Stomach smooth muscle (tissue), 2 donors: Measurements from ENCODE around the gene TAF12.

Experiments
- H3K27ac ChIP-seq: one replicate; pipeline ENCODE4 v1.7.0; 2013; ENCODE audit warnings: mild to moderate bottlenecking, low read length, inconsistent platforms
- H3K27me3 ChIP-seq, 2 donors: one replicate each; pipeline ENCODE4 v1.7.0; 2013; ENCODE audit warnings: low read length in 2 of 2; ENCODE audit not compliant: insufficient read depth in 2 of 2, control insufficient read depth in 1 of 2
- H3K36me3 ChIP-seq, 2 donors: one replicate each; pipeline ENCODE4 v1.7.0; 2013; ENCODE audit warnings: low read length in 2 of 2; ENCODE audit not compliant: control insufficient read depth in 2 of 2, insufficient read depth in 2 of 2
- H3K4me1 ChIP-seq: one replicate; pipeline ENCODE4 v1.7.0; 2013; ENCODE audit warnings: low read length; ENCODE audit not compliant: control insufficient read depth, insufficient read depth
- H3K4me3 ChIP-seq, 2 donors: one replicate each; pipeline ENCODE4 v1.7.0; 2013; ENCODE audit warnings: low read length in 2 of 2
- H3K9ac ChIP-seq, 2 donors: one replicate each; pipeline ENCODE4 v1.7.0; 2013; ENCODE audit warnings: low read length in 2 of 2, mild to moderate bottlenecking in 1 of 2
- H3K9me3 ChIP-seq, 2 donors: one replicate each; pipeline ENCODE4 v1.7.0; 2013; ENCODE audit warnings: low read length in 2 of 2; ENCODE audit not compliant: control insufficient read depth in 2 of 2
- donor health status: healthy.
- donor health status: Pancreatic carcinoma.

The TAF12 gene

GRCh38 chr1:28644494-28644893, 1.6 kb upstream of the TAF12 start:
- H3K27ac ChIP-seq = no peak overlapping the region
- H3K4me1 ChIP-seq = peaks cover 26% of the 10 kb centered on the region

GRCh38 chr1:28642056-28642846, 616 bp downstream of the TAF12 start:
- Histone ChIP-seq H3K4me1 (peaks cover 16% of the 10 kb centered on the region), H3K27ac (peak overlapping the region; percentile 90), H3K9me3 (no peaks in the 10 kb centered on the region), H3K4me3 (peak overlapping the region; percentile 85 to 100), H3K9ac (peak overlapping the region; percentile 75 to 98), H3K36me3 (no peaks in the 10 kb centered on the region), H3K27me3 (no peaks in the 10 kb centered on the region)

More at GRCh38 chr1:28644494-28644893, 1.6 kb upstream of the TAF12 start:
- peak overlapping the region; percentile 26 to 36 for H3K9ac ChIP-seq
- no peak overlapping the region for H3K4me3 ChIP-seq
- no peaks in the 10 kb centered on the region for H3K9me3 ChIP-seq
- no peaks in the 10 kb centered on the region for H3K36me3 ChIP-seq
- no peaks in the 10 kb centered on the region for H3K27me3 ChIP-seq

- no peak overlapping the region for H3K4me3 ChIP-seq
- H3K27ac ChIP-seq = no peak overlapping the region
- H3K27me3 ChIP-seq = no peaks in the 10 kb centered on the region
- H3K9ac ChIP-seq = no peak overlapping the region
- H3K9me3 ChIP-seq = no peaks in the 10 kb centered on the region
- no peaks in the 10 kb centered on the region for H3K36me3 ChIP-seq
- H3K4me1 ChIP-seq = peaks cover 16% of the 10 kb centered on the region
These were observed 2.1 kb downstream of the TAF12 start for GRCh38 chr1:28640766-28641165.

GRCh38 chr1:28632560-28632959, 10.3 kb downstream of the TAF12 start:
- Histone ChIP-seq H3K27me3 (no peaks in the 10 kb centered on the region), H3K9me3 (no peaks in the 10 kb centered on the region), H3K36me3 (no peaks in the 10 kb centered on the region), H3K4me3 (no peak overlapping the region), H3K9ac (no peak overlapping the region), H3K27ac (no peak overlapping the region), H3K4me1 (no peaks in the 10 kb centered on the region)

DNA sequence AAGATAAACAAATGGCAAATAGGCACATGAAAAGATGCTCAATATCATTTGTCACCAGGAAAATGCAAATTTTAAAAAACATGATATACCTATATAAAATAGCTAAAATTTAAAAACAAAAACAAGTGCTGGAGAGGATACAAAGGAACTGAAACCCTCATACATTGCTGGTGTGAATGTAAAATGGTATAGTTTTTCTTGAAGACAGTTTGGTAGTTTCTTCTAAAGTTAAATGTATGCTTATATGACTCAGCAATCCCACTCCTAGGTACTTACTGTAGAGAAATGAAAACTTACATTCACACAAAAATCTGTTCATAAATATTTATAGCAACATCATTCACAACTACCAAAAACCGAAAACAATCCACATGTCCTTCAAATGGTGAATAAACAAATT, 11.2 kb downstream of the TAF12 start:
- no peaks in the 10 kb centered on the region for H3K36me3 ChIP-seq
- H3K9ac ChIP-seq = no peak overlapping the region
- no peaks in the 10 kb centered on the region for H3K9me3 ChIP-seq
- no peak overlapping the region for H3K4me3 ChIP-seq
- H3K27me3 ChIP-seq = no peaks in the 10 kb centered on the region
- no peaks in the 10 kb centered on the region for H3K4me1 ChIP-seq
- no peak overlapping the region for H3K27ac ChIP-seq

- Histone ChIP-seq H3K4me1 (no peaks in the 10 kb centered on the region), H3K36me3 (peaks cover 21 to 28% of the 10 kb centered on the region in 2 donors)
These were observed 29.7 kb downstream of the TAF12 start for GRCh38 chr1:28613175-28613574.

GRCh38 chr1:28606771-28607170, 36.1 kb downstream of the TAF12 start:
- no peak overlapping the region for H3K9ac ChIP-seq
- no peaks in the 10 kb centered on the region for H3K9me3 ChIP-seq
- H3K4me3 ChIP-seq = no peak overlapping the region
- peaks cover 38 to 41% of the 10 kb centered on the region in 2 donors for H3K36me3 ChIP-seq
- no peaks in the 10 kb centered on the region for H3K27me3 ChIP-seq
- H3K4me1 ChIP-seq = no peaks in the 10 kb centered on the region
- H3K27ac ChIP-seq = no peak overlapping the region

More at GRCh38 chr1:28613175-28613574, 29.7 kb downstream of the TAF12 start:
- Histone ChIP-seq H3K9me3 (no peaks in the 10 kb centered on the region), H3K27ac (no peak overlapping the region), H3K4me3 (no peak overlapping the region), H3K9ac (no peak overlapping the region), H3K27me3 (no peaks in the 10 kb centered on the region)

DNA sequence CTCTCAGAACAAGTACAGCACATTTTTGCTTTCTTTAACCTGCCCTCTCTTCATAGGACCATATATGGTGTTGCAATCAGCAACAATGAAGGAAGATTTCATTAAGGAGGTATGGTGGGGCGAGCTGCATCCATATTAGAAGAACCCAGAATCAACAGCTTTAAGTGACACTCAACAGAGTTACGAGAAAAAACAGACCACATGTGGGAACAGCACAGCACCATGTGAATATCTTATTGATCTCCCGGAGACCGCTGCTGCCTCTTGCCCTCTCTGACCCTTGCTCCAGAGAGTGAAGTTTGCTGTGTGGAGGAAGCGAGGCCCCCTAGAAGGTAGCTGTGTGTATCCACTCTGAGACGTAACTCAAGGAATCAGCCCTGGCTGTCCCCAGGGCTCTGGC, 37.9 kb downstream of the TAF12 start:
- Histone ChIP-seq H3K27me3 (no peaks in the 10 kb centered on the region), H3K4me3 (no peak overlapping the region), H3K27ac (no peak overlapping the region), H3K9me3 (no peaks in the 10 kb centered on the region), H3K4me1 (no peaks in the 10 kb centered on the region), H3K36me3 (peaks cover 29 to 35% of the 10 kb centered on the region in 2 donors), H3K9ac (no peak overlapping the region)

DNA sequence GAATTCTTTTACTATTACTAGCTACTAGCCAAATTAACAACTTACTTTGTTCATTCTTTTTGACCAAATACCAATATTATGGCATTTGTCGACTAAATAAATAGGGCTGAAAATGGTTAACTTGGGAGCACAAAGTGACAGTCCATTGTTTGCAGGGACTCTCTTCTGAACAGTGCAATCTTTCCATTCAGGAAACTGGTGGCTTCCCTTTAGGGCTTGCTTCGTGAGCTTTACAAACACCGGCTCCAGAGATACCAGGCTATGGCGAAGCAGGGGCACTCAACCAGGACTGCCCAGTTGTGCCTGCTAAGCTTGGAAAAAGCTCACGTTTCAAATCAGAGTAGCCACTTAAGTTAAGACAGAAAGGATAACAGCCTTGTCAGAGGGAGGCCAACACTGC, 38.5 kb downstream of the TAF12 start:
- Histone ChIP-seq H3K27ac (no peak overlapping the region), H3K9ac (no peak overlapping the region), H3K9me3 (no peaks in the 10 kb centered on the region), H3K4me3 (no peak overlapping the region), H3K36me3 (peaks cover 29 to 35% of the 10 kb centered on the region in 2 donors), H3K27me3 (no peaks in the 10 kb centered on the region), H3K4me1 (no peaks in the 10 kb centered on the region)

GRCh38 chr1:28602536-28603439, 40.1 kb downstream of the TAF12 start:
- Histone ChIP-seq H3K9me3 (no peaks in the 10 kb centered on the region), H3K27me3 (no peaks in the 10 kb centered on the region), H3K9ac (no peak overlapping the region), H3K36me3 (peaks cover 29 to 34% of the 10 kb centered on the region in 2 donors), H3K4me3 (no peak overlapping the region), H3K4me1 (no peaks in the 10 kb centered on the region), H3K27ac (no peak overlapping the region)
